Bronchial epithelial cell (primary cell): ENCODE results near the gene HAX1. TPM values are rescaled to one million over a fixed set of nuclear protein-coding genes. Genes with fewer than 3 reads are reported as not detected.
"Not testable (repeated sequence)": the region's sequence is repeated elsewhere in the genome, so short reads cannot be mapped to it uniquely, and the experiment has no call there.

Experiments
- DNase-seq: peaks from one replicate; pipeline ENCODE4 v3.0.0-alpha.2; 2010; ENCODE audit warnings: low read depth
- FAIRE-seq: peaks from 2 replicates; lab custom pipeline; 2011; peaks lifted over from hg19 to GRCh38; lab: Jason Lieb, UNC
- H3K27me3 ChIP-seq: 2 replicates; pipeline ENCODE4 v1.5.1; 2011; ENCODE audit warnings: low read length; ENCODE audit not compliant: control insufficient read depth, insufficient read depth
- H3K36me3 ChIP-seq: 2 replicates; pipeline ENCODE4 v1.5.1; 2011; ENCODE audit warnings: low read length; ENCODE audit not compliant: control insufficient read depth, insufficient read depth
- H3K4me3 ChIP-seq: 2 replicates; pipeline ENCODE4 v1.5.1; 2011; ENCODE audit warnings: mild to moderate bottlenecking, low read depth, low read length, control low read depth
- CTCF ChIP-seq: IDR thresholded peaks from 2 replicates; pipeline ENCODE4 v1.5.1; 2011; ENCODE audit warnings: mild to moderate bottlenecking, moderate library complexity, low read length, control low read depth, inconsistent platforms; ENCODE audit not compliant: insufficient read depth, severe bottlenecking
- total RNA-seq: library from RNA; depleted of rRNA; stranded (reverse); fragments of >200 nt; gene quantifications from 2 replicates; pipeline ENCODE4 v1.2.1, GENCODE V29; 2014

The HAX1 gene
- total RNA-seq, 1 donor from 2014 or later, result 143 TPM

GRCh38 chr1:154290921-154291320 lies 18.5 kb downstream of the HAX1 start:
- FAIRE-seq (no peak), DNase-seq (no peak)
- TF ChIP-seq CTCF, result no peak
- Histone ChIP-seq H3K36me3 (no peaks in the 10 kb centered on the region), H3K4me3 (no peak overlapping the region), H3K27me3 (peaks cover 1% of the 10 kb centered on the region)

GRCh38 chr1:154295408-154296235 lies 23.2 kb downstream of the HAX1 start:
- TF ChIP-seq CTCF, result no peak
- Histone ChIP-seq H3K4me3 (no peak overlapping the region), H3K36me3 (no peaks in the 10 kb centered on the region), H3K27me3 (peaks cover 1% of the 10 kb centered on the region)
- DNase-seq (no peak), FAIRE-seq (no peak)

DNA sequence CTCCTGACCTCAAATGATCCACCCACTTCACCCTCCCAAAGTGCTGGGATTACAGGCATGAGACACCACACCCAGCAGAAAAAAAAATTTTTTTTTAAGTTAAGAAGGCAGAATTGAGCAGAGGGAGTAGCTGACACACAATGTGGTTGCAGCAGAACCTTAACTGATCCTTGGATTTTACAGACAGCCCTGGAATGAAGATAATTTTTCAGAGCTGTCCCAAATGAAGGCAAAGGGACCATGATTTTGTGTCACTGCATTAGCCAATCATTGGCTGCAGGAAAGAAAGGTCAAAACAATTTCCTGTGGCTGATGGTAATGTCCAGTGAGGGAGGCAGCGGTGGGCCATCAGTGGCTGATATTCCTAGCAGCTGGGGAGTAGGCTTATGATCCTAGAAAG lies 29.2 kb downstream of the HAX1 start:
- no peaks in the 10 kb centered on the region for H3K27me3 ChIP-seq
- H3K36me3 ChIP-seq, result no peaks in the 10 kb centered on the region
- DNase-seq (no peak), FAIRE-seq (no peak)
- H3K4me3 ChIP-seq, result no peak overlapping the region
- no peak for TF ChIP-seq CTCF

- H3K27me3 ChIP-seq, result no peaks in the 10 kb centered on the region
- no peaks in the 10 kb centered on the region for H3K36me3 ChIP-seq
- DNase-seq, result peak; percentile 48
Measured at GRCh38 chr1:154304664-154305337, 32.4 kb downstream of the HAX1 start.

DNA sequence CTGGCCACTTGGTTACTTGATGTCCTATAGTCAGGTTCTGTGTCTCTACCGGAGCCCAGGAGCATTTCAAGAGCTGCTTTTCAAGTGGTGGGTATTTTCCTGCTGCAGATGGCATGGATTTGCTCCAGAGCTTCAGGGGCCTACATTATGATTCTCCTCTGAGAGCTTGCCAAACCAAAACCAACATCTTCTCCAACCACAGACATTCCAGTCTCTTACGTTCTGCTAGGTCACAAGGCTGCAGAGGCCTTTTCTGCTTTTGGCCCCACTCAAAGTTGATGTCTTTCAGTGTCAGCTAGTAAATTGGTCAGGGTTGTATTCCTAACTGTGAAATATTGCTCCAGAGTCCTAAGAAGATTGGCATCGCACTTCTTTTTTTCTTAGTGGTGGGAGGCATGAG lies 33.7 kb downstream of the HAX1 start:
- Histone ChIP-seq H3K27me3 (no peaks in the 10 kb centered on the region), H3K4me3 (no peak overlapping the region), H3K36me3 (no peaks in the 10 kb centered on the region)
- DNase-seq (no peak), FAIRE-seq (no peak)
- no peak for TF ChIP-seq CTCF

More at GRCh38 chr1:154304664-154305337, 32.4 kb downstream of the HAX1 start:
- H3K4me3 ChIP-seq, result no peak overlapping the region
- no peak for TF ChIP-seq CTCF
- FAIRE-seq, result no peak

DNA sequence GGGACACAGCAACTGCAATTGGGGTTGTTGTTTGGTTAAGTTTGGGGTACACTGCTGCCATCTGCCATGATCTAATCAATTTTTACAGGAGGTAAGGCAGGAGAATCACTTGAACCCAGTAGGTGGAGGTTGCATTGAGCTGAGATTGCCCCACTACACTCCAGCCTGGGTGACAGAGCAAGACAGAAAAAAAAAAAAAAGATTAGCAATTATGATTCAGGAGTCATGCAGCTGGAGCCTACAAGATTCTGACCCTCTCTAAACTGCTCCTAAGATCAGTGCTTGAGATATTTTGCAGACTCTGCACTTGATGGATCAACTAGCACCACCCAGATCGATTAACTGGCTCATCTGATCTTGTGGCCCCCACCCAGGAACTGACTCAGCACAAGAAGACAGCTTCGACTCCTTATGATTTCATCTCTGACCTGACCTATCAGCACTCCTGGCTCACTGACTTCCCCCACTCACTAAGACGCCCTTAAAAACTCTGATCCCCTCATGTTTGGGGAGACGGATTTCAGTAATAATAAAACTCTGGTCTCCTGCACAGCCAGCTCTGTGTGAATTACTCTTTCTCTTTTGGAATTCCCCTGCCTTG lies 35.3 kb downstream of the HAX1 start:
- H3K36me3 ChIP-seq, FAIRE-seq, H3K27me3 ChIP-seq, H3K4me3 ChIP-seq: not testable (repeated sequence)
- DNase-seq, result peak; percentile 17

GRCh38 chr1:154309136-154309535 lies 36.7 kb downstream of the HAX1 start:
- H3K36me3 ChIP-seq, H3K27me3 ChIP-seq, FAIRE-seq, H3K4me3 ChIP-seq, DNase-seq: not testable (repeated sequence)

GRCh38 chr1:154312229-154313065 lies 40.0 kb downstream of the HAX1 start:
- not testable (repeated sequence) for H3K36me3 ChIP-seq, H3K27me3 ChIP-seq, DNase-seq, H3K4me3 ChIP-seq
- FAIRE-seq, result peak; percentile 93
